Neural progenitor cell (in vitro differentiated cells): Measurements from ENCODE around the gene ABCC8.

Experiments
- EZH2 ChIP-seq: fragments of 200-600 bp; sonication (generic); IDR thresholded peaks from 2 replicates; pipeline ENCODE4 v1.6.1; 2017; ENCODE audit warnings: antibody characterized with exemption, mild to moderate bottlenecking, moderate library complexity
- EZH2phosphoT487 ChIP-seq: fragments of 200-600 bp; sonication (generic); IDR thresholded peaks from 2 replicates; pipeline ENCODE4 v1.6.1; 2017; ENCODE audit warnings: antibody characterized with exemption
- TF ChIP-seq, protein P1 (sequence below): fragments of 200-600 bp; sonication (generic); IDR thresholded peaks from 2 replicates; pipeline ENCODE4 v1.5.1; 2017; ENCODE audit warnings: antibody characterized with exemption, mild to moderate bottlenecking

DNA sequence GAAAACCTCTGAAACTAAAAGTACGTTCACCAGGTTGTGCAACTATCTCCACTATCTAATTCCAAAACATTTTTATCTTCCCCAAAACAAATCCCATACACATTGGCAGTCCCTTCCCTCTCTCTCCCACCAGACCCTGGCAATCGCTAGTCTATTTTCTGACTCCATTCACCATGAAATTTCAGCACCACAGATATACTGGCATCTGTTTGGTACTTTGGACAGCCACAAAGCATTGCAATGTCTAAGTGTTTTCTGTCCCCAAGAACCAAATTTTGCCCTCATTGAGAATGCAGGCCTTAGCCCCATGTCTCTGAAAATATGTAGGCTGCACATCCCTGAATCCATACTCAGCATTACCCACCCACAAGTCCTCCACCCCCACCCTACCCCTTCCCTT is 60.2 kb downstream of the ABCC8 start:
- TF ChIP-seq, protein P1, sequence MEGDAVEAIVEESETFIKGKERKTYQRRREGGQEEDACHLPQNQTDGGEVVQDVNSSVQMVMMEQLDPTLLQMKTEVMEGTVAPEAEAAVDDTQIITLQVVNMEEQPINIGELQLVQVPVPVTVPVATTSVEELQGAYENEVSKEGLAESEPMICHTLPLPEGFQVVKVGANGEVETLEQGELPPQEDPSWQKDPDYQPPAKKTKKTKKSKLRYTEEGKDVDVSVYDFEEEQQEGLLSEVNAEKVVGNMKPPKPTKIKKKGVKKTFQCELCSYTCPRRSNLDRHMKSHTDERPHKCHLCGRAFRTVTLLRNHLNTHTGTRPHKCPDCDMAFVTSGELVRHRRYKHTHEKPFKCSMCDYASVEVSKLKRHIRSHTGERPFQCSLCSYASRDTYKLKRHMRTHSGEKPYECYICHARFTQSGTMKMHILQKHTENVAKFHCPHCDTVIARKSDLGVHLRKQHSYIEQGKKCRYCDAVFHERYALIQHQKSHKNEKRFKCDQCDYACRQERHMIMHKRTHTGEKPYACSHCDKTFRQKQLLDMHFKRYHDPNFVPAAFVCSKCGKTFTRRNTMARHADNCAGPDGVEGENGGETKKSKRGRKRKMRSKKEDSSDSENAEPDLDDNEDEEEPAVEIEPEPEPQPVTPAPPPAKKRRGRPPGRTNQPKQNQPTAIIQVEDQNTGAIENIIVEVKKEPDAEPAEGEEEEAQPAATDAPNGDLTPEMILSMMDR: no peak
- TF ChIP-seq EZH2: no peak
- TF ChIP-seq EZH2phosphoT487: no peak
